SU-DHL-6 (cell line): ENCODE data around the gene PLAGL2.

Experiments
- H2AFZ ChIP-seq: fragments of 200-600 bp; sonication (generic); 2 replicates; pipeline ENCODE4 v1.6.1; 2014; ENCODE audit warnings: low read depth, mild to moderate bottlenecking, moderate library complexity, mixed read lengths, antibody characterized with exemption, low read length; ENCODE audit not compliant: severe bottlenecking
- H3F3A ChIP-seq: fragments of 200-600 bp; shearing (Covaris generic); 2 replicates; pipeline ENCODE4 v1.6.0; 2016; ENCODE audit warnings: antibody characterized with exemption, mild to moderate bottlenecking; ENCODE audit not compliant: insufficient read depth
- H3K27ac ChIP-seq: fragments of 200-600 bp; sonication (generic); 2 replicates; pipeline ENCODE4 v1.5.1; 2016; ENCODE audit warnings: low read depth, mild to moderate bottlenecking, low read length, moderate library complexity, mixed read lengths
- H3K27me3 ChIP-seq: fragments of 200-600 bp; sonication (generic), shearing (Covaris generic); 2 replicates; pipeline ENCODE4 v1.6.0; 2014; ENCODE audit warnings: mild to moderate bottlenecking, low read length
- H3K36me3 ChIP-seq: fragments of 200-600 bp; sonication (generic); 2 replicates; pipeline ENCODE4 v1.6.1; 2014; ENCODE audit warnings: mild to moderate bottlenecking, low read length, mixed read lengths
- H3K4me2 ChIP-seq: fragments of 300-600, 200-600 bp; shearing (Covaris generic), sonication (generic); 2 replicates; pipeline ENCODE4 v1.6.0; 2014; ENCODE audit warnings: low read length, low read depth, mild to moderate bottlenecking; ENCODE audit not compliant: poor library complexity, severe bottlenecking
- H3K4me3 ChIP-seq: fragments of 200-600 bp; sonication (generic); 2 replicates; pipeline ENCODE4 v1.5.1; 2014; ENCODE audit warnings: antibody characterized with exemption, low read length, mild to moderate bottlenecking, mixed read lengths; ENCODE audit not compliant: insufficient read depth, poor library complexity, severe bottlenecking
- H3K79me2 ChIP-seq: fragments of 200-600 bp; sonication (generic); 2 replicates; pipeline ENCODE4 v1.6.1; 2014; ENCODE audit warnings: mild to moderate bottlenecking, low read length, moderate library complexity; ENCODE audit not compliant: insufficient read depth
- H3K9ac ChIP-seq: fragments of 200-600 bp; sonication (generic); 2 replicates; pipeline ENCODE4 v1.7.0; 2014; ENCODE audit warnings: mild to moderate bottlenecking, low read length
- H3K9me2 ChIP-seq: fragments of 200-600 bp; sonication (generic); replicated peaks from 2 replicates; pipeline ENCODE4 v1.6.1; 2014; ENCODE audit warnings: low read length; ENCODE audit not compliant: insufficient read depth
- H3K9me3 ChIP-seq: fragments of 200-600 bp; sonication (generic); 2 replicates; pipeline ENCODE4 v1.6.1; 2014; ENCODE audit warnings: low read length, mixed read lengths; ENCODE audit not compliant: insufficient read depth
- H4K20me1 ChIP-seq: fragments of 200-600 bp; sonication (generic); 2 replicates; pipeline ENCODE4 v1.6.1; 2014; ENCODE audit warnings: low read depth, mild to moderate bottlenecking, antibody characterized with exemption, low read length, moderate library complexity, mixed read lengths
- CTCF ChIP-seq: fragments of 200-600 bp; sonication (generic); IDR thresholded peaks from one replicate; pipeline ENCODE4 v1.5.1; 2017; ENCODE audit warnings: antibody characterized with exemption, mild to moderate bottlenecking, low read length, moderate library complexity; ENCODE audit not compliant: insufficient read depth, poor library complexity, severe bottlenecking
- EZH2phosphoT487 ChIP-seq: fragments of 200-600 bp; sonication (generic), shearing (Covaris generic); conservative IDR thresholded peaks from 2 replicates; pipeline ENCODE4 v1.6.1; 2018; ENCODE audit warnings: mild to moderate bottlenecking, antibody characterized with exemption, low read length, moderate library complexity, mixed read lengths

The PLAGL2 gene

GRCh38 chr20:32205843-32206759 lies 1.4 kb downstream of the PLAGL2 start:
- peak overlapping the region; percentile 93 for H3K4me3 ChIP-seq

GRCh38 chr20:32205110-32205842 lies 2.3 kb downstream of the PLAGL2 start:
- Histone ChIP-seq H2AFZ (no peak overlapping the region), H3K4me3 (peak overlapping the region; percentile 93), H3K79me2 (peaks cover 93% of the 10 kb centered on the region), H3K27ac (peak overlapping the region; percentile 60), H3K4me2 (peak overlapping the region; percentile 89), H3K9me3 (no peaks in the 10 kb centered on the region), H3F3A (peaks cover 9% of the 10 kb centered on the region; the same call in 1 of the 2 replicates), H3K27me3 (no peaks in the 10 kb centered on the region), H3K9me2 (no peaks in the 10 kb centered on the region), H3K36me3 (peaks cover 2% of the 10 kb centered on the region; the same call in 1 of the 2 replicates), H3K9ac (peak overlapping the region; percentile 90), H4K20me1 (peaks cover 9% of the 10 kb centered on the region; the same call in 1 of the 2 replicates)
- no peak for TF ChIP-seq CTCF

More at GRCh38 chr20:32205843-32206759, 1.4 kb downstream of the PLAGL2 start:
- Histone ChIP-seq H3K36me3 (peaks cover 3% of the 10 kb centered on the region; the same call in 1 of the 2 replicates), H2AFZ (no peak overlapping the region), H3K9ac (peak overlapping the region; percentile 90), H3K79me2 (peaks cover 88% of the 10 kb centered on the region), H3K4me2 (peak overlapping the region; percentile 89), H3K27me3 (no peaks in the 10 kb centered on the region), H3F3A (peaks cover 9% of the 10 kb centered on the region; the same call in 1 of the 2 replicates), H3K9me3 (no peaks in the 10 kb centered on the region), H3K9me2 (no peaks in the 10 kb centered on the region), H3K27ac (peak overlapping the region; percentile 60), H4K20me1 (peaks cover 9% of the 10 kb centered on the region; the same call in 1 of the 2 replicates)
- TF ChIP-seq EZH2phosphoT487 (no peak), CTCF (no peak)

GRCh38 chr20:32204205-32205109 lies 3.1 kb downstream of the PLAGL2 start:
- no peaks in the 10 kb centered on the region for H3K9me2 ChIP-seq
- TF ChIP-seq EZH2phosphoT487 (no peak), CTCF (no peak)
- peaks cover 9% of the 10 kb centered on the region; the same call in 1 of the 2 replicates for H3F3A ChIP-seq
- peaks cover 9% of the 10 kb centered on the region; the same call in 1 of the 2 replicates for H4K20me1 ChIP-seq
- no peak overlapping the region for H3K4me3 ChIP-seq
- H3K79me2 ChIP-seq = peaks cover 86% of the 10 kb centered on the region
- peak overlapping the region; percentile 60; the same call in 1 of the 2 replicates for H3K27ac ChIP-seq
- H3K36me3 ChIP-seq = 0 out of 2 replicates have a peak, but pooled peaks cover 3% of the 10 kb centered on the region
- H3K9ac ChIP-seq = peak overlapping the region; percentile 90; the same call in 1 of the 2 replicates
- H3K9me3 ChIP-seq = no peaks in the 10 kb centered on the region
- no peak overlapping the region for H2AFZ ChIP-seq
- H3K27me3 ChIP-seq = no peaks in the 10 kb centered on the region
- H3K4me2 ChIP-seq = peak overlapping the region; percentile 89
